Fibroblast of lung (primary cell): Measurements from ENCODE around the gene SYN1. TPM values are rescaled to one million over a fixed set of nuclear protein-coding genes. Genes with fewer than 3 reads are reported as not detected.
A peak's percentile ranks its signal among the peaks of the same experiment; 100 is the strongest.

ENCODE experiments used
- DNase-seq, 2 donors: peaks; one replicate each; pipeline versions ENCODE4 v3.0.0 to v3.0.0-alpha.2; 2010; ENCODE audit warnings: low read depth in 2 of 2
- H2AFZ ChIP-seq: 2 replicates; pipeline ENCODE4 v1.5.1; 2012; ENCODE audit warnings: low read length, control low read depth, inconsistent platforms
- H3K27ac ChIP-seq: 2 replicates; pipeline ENCODE4 v1.5.1; 2011; ENCODE audit warnings: low read length, control low read depth; ENCODE audit not compliant: insufficient read depth
- H3K27me3 ChIP-seq: 2 replicates; pipeline ENCODE4 v1.5.1; 2011; ENCODE audit warnings: mild to moderate bottlenecking, low read length; ENCODE audit not compliant: control insufficient read depth, insufficient read depth
- H3K36me3 ChIP-seq: 2 replicates; pipeline ENCODE4 v1.5.1; 2011; ENCODE audit warnings: low read length; ENCODE audit not compliant: control insufficient read depth, insufficient read depth
- H3K4me1 ChIP-seq: 2 replicates; pipeline ENCODE4 v1.5.1; 2011; ENCODE audit warnings: low read length; ENCODE audit not compliant: control insufficient read depth, insufficient read depth; ENCODE audit errors: extremely low read depth
- H3K4me2 ChIP-seq: 2 replicates; pipeline ENCODE4 v1.5.1; 2011; ENCODE audit warnings: low read length, control low read depth; ENCODE audit not compliant: insufficient read depth; ENCODE audit errors: extremely low read depth
- H3K4me3 ChIP-seq, 4 experiments: fragments of 200-600 bp in 1 of 4; sonication (generic) in 1 of 4; replicated peaks in 1 of 4; 2 replicates each; pipeline ENCODE4 v1.5.1; 2011 to 2016; ENCODE audit warnings: low read length in 4 of 4, low read depth in 3 of 4, mild to moderate bottlenecking in 3 of 4, control low read depth in 2 of 4, inconsistent platforms in 1 of 4, mixed read lengths in 1 of 4; ENCODE audit not compliant: insufficient read depth in 1 of 4; ENCODE audit errors: control extremely low read depth in 1 of 4
- H3K79me2 ChIP-seq: 2 replicates; pipeline ENCODE4 v1.5.1; 2012; ENCODE audit warnings: mild to moderate bottlenecking, low read length, inconsistent platforms; ENCODE audit not compliant: control insufficient read depth, insufficient read depth
- H3K9ac ChIP-seq: 2 replicates; pipeline ENCODE4 v1.5.1; 2011; ENCODE audit warnings: mild to moderate bottlenecking, low read length, control low read depth; ENCODE audit not compliant: insufficient read depth
- H3K9me3 ChIP-seq: 2 replicates; pipeline ENCODE4 v1.5.1; 2012; ENCODE audit warnings: low read depth, low read length; ENCODE audit not compliant: control insufficient read depth, insufficient read depth
- H4K20me1 ChIP-seq: 2 replicates; pipeline ENCODE4 v1.5.1; 2011; ENCODE audit warnings: low read length; ENCODE audit not compliant: control insufficient read depth, insufficient read depth; ENCODE audit errors: extremely low read depth
- EZH2 ChIP-seq: IDR thresholded peaks from 2 replicates; pipeline ENCODE4 v1.5.1; 2012; ENCODE audit warnings: low read length, control low read depth, mild to moderate bottlenecking; ENCODE audit errors: missing control alignments
- polyA plus RNA-seq, 2 donors: library from polyadenylated mRNA; depleted of rRNA in 1 of 2; stranded (reverse) in 1 of 2; unstranded in 1 of 2; fragments of >200 nt; gene quantifications; 2 replicates each; pipeline ENCODE4 v1.2.1, GENCODE V29; 2011 to 2012; ENCODE audit warnings: missing spikeins in 1 of 2
- total RNA-seq: library from RNA; depleted of rRNA; stranded (reverse); fragments of >200 nt; gene quantifications from 2 replicates; pipeline ENCODE4 v1.2.1, GENCODE V29; 2014
- TF ChIP-seq, protein P1 (sequence below), 2 donors: IDR thresholded peaks in 1 of 2; conservative IDR thresholded peaks in 1 of 2; 1 replicate in 1 of 2; 2 replicates in 1 of 2; pipeline ENCODE4 v1.5.1; 2011 to 2012; ENCODE audit warnings: low read length in 2 of 2, control low read depth in 1 of 2, inconsistent platforms in 1 of 2, low read depth in 1 of 2, mild to moderate bottlenecking in 1 of 2

SYN1 gene
- total and polyA plus RNA-seq, 2 donors (not counting 1 experiment from before 2014, with no cell fraction given): 0.17 to 0.56 TPM

DNA sequence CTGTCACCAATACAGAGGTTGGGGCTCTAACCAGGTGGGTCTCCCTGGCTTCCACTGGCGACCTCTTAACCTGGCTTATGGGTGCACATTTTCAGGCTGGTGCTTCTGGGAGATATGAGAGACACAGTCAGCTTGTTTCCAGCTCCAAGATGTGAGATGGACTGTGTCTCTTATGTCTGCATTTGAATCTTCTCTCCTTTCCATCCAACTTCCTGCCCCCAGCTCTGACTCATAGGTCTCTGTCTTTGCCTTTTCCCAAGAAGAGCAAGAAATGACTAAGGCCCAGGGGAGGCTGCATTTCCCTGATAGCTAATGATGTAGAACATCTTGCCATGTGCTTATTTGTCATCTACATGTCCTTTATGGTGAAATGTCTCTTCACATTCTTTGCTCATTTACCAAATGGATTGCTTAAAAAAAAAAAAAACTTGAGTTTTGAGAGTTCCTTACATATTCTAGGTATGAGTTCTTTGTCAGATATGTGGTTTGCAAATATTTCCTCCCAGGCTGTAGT, 42.5 kb upstream of the SYN1 start:
- peak overlapping the region; percentile 64 for H3K4me2 ChIP-seq
- no peak overlapping the region for H3K4me3 ChIP-seq
- H2AFZ ChIP-seq: no peak overlapping the region
- peak overlapping the region; percentile 2 for H3K9ac ChIP-seq
- no peaks in the 10 kb centered on the region for H3K36me3 ChIP-seq
- no peaks in the 10 kb centered on the region for H3K9me3 ChIP-seq
- TF ChIP-seq EZH2: no peak
- TF ChIP-seq, protein P1, sequence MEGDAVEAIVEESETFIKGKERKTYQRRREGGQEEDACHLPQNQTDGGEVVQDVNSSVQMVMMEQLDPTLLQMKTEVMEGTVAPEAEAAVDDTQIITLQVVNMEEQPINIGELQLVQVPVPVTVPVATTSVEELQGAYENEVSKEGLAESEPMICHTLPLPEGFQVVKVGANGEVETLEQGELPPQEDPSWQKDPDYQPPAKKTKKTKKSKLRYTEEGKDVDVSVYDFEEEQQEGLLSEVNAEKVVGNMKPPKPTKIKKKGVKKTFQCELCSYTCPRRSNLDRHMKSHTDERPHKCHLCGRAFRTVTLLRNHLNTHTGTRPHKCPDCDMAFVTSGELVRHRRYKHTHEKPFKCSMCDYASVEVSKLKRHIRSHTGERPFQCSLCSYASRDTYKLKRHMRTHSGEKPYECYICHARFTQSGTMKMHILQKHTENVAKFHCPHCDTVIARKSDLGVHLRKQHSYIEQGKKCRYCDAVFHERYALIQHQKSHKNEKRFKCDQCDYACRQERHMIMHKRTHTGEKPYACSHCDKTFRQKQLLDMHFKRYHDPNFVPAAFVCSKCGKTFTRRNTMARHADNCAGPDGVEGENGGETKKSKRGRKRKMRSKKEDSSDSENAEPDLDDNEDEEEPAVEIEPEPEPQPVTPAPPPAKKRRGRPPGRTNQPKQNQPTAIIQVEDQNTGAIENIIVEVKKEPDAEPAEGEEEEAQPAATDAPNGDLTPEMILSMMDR (conservative IDR thresholded peaks at IDR 0.05 in 1 of 2, IDR thresholded peaks at IDR 0.05 in 1 of 2; ENCODE audit: low read depth in 1 of 2, low read length in 2 of 2): no peak
- peak overlapping the region; percentile 76 for H3K27ac ChIP-seq
- H3K27me3 ChIP-seq: no peaks in the 10 kb centered on the region
- peaks cover 4% of the 10 kb centered on the region for H3K79me2 ChIP-seq
- no peaks in the 10 kb centered on the region for H4K20me1 ChIP-seq
- peaks cover 2% of the 10 kb centered on the region for H3K4me1 ChIP-seq
- DNase-seq: peak; percentile 77 to 87

DNA sequence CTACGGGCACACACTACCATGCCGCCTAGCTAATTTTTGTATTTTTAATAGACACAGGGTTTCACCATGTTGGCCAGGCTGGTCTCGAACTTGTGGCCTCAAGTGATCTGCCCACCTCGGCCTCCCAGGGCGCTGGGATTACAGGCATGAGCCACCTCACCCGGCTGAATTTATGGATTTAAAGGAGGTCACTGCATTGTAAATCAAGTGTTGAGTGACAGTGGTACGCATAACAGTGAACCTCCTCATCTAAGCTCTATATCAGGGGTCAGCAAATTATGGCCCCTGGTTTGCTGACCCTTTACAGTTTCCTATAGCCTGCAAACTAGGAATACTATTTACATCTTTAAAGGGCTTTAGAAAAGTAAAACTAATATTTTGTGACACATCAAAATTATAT, 41.9 kb upstream of the SYN1 start:
- Histone ChIP-seq H3K4me1 (peaks cover 2% of the 10 kb centered on the region), H3K4me2 (no peak overlapping the region), H3K9me3 (no peaks in the 10 kb centered on the region), H3K79me2 (peaks cover 4% of the 10 kb centered on the region), H4K20me1 (no peaks in the 10 kb centered on the region), H3K9ac (no peak overlapping the region), H3K36me3 (no peaks in the 10 kb centered on the region), H3K4me3 (no peak overlapping the region), H3K27me3 (no peaks in the 10 kb centered on the region), H3K27ac (peak overlapping the region; percentile 76), H2AFZ (no peak overlapping the region)
- DNase-seq: no peak
- TF ChIP-seq EZH2: no peak
- TF ChIP-seq, protein P1 (conservative IDR thresholded peaks at IDR 0.05 in 1 of 2, IDR thresholded peaks at IDR 0.05 in 1 of 2; ENCODE audit: low read depth in 1 of 2, low read length in 2 of 2): no peak

DNA sequence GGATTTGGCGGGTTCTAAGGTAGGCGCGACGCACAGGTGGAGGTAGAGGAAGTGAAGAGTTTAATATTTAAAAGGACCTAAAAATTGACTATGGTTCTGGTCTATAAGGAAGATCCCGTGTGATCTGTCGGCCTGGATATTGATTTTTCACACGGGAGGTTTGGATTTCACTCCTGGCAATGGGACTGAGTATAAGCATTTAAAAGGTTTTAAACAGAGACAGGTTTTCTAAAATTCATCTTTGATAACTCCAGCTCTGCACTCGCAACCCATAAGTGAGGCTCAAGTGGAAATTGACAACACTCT, 39.7 kb upstream of the SYN1 start:
- peaks cover 2% of the 10 kb centered on the region for H3K4me1 ChIP-seq
- H3K9ac ChIP-seq: no peak overlapping the region
- no peaks in the 10 kb centered on the region for H4K20me1 ChIP-seq
- no peaks in the 10 kb centered on the region for H3K9me3 ChIP-seq
- peak overlapping the region; percentile 99 for H3K27ac ChIP-seq
- TF ChIP-seq, protein P1 (conservative IDR thresholded peaks at IDR 0.05 in 1 of 2, IDR thresholded peaks at IDR 0.05 in 1 of 2; ENCODE audit: low read depth in 1 of 2, low read length in 2 of 2): no peak
- TF ChIP-seq EZH2: no peak
- no peaks in the 10 kb centered on the region for H3K36me3 ChIP-seq
- H3K79me2 ChIP-seq: peaks cover 4% of the 10 kb centered on the region
- no peak for DNase-seq
- peak overlapping the region; percentile 7 for H2AFZ ChIP-seq
- H3K4me2 ChIP-seq: peak overlapping the region; percentile 71
- no peaks in the 10 kb centered on the region for H3K27me3 ChIP-seq
- H3K4me3 ChIP-seq: peak overlapping the region; percentile 35 to 94 (median 64)
